ENCODE data around the gene S100A14. TPM values are rescaled to one million over a fixed set of nuclear protein-coding genes. Genes with fewer than 3 reads are reported as not detected.
A peak's percentile ranks its signal among the peaks of the same experiment; 100 is the strongest.

The S100A14 gene
- total and polyA plus RNA-seq, 2 of the 13 experiments (the other 11 are each of a cell fraction or from before 2014, with no cell fraction given), result 1.4 to 7.7 TPM

GRCh38 chr1:153626904-153627714 is 11.0 kb upstream of the S100A14 start, which contains the start of gene S100A13 (continued):
- TF ChIP-seq PLSCR1 (CRISPR knock-in tag; IDR thresholded peaks at IDR 0.05; ENCODE audit: borderline replicate concordance) (no peak), ZNF605 (CRISPR knock-in tag; IDR thresholded peaks at IDR 0.05) (peak; percentile 58; the same call in 1 of the 2 replicates), PPARG (CRISPR knock-in tag; conservative IDR thresholded peaks at IDR 0.05) (no peak; the same call in 1 of the 2 replicates), ZFP37 (CRISPR knock-in tag; IDR thresholded peaks at IDR 0.05; ENCODE audit: borderline replicate concordance) (no peak), NFE2L1 (CRISPR knock-in tag; IDR thresholded peaks at IDR 0.05; ENCODE audit: borderline replicate concordance) (no peak), BHLHE40 (IDR thresholded peaks at IDR 0.05; ENCODE audit: low read length) (no peak), ZFYVE20 (CRISPR knock-in tag; IDR thresholded peaks at IDR 0.05; ENCODE audit: borderline replicate concordance, low read depth) (no peak), ZNF784 (CRISPR knock-in tag; IDR thresholded peaks at IDR 0.05; ENCODE audit: borderline replicate concordance) (no peak), THYN1 (CRISPR knock-in tag; IDR thresholded peaks at IDR 0.05; ENCODE audit: borderline replicate concordance, low read depth) (no peak), ZNF326 (CRISPR knock-in tag; IDR thresholded peaks at IDR 0.05; ENCODE audit: borderline replicate concordance) (no peak), BCLAF1 (IDR thresholded peaks at IDR 0.05) (no peak), ZNF616 (CRISPR knock-in tag; IDR thresholded peaks at IDR 0.05; ENCODE audit: low read depth) (no peak), FOXO4 (CRISPR knock-in tag; conservative IDR thresholded peaks at IDR 0.05) (no peak), HHEX (CRISPR knock-in tag; IDR thresholded peaks at IDR 0.05) (no peak), ZSCAN29 (CRISPR knock-in tag; conservative IDR thresholded peaks at IDR 0.05) (no peak), HMGXB4 (CRISPR knock-in tag; IDR thresholded peaks at IDR 0.05; ENCODE audit: borderline replicate concordance in 1 of 2, low read depth in 1 of 2) (peak in 1 of 2 experiments; percentile 81), ZNF276 (CRISPR knock-in tag; IDR thresholded peaks at IDR 0.05; ENCODE audit: low read depth) (no peak)

Measured in HepG2 (cell line).